Rectal smooth muscle tissue (tissue), 1 donor: ENCODE results near the gene PIP4K2A.

Experiments
- H3K27ac ChIP-seq: one replicate; pipeline ENCODE4 v1.7.0; 2013; ENCODE audit warnings: low read depth, low read length, inconsistent platforms
- H3K27me3 ChIP-seq: one replicate; pipeline ENCODE4 v1.7.0; 2013; ENCODE audit warnings: low read length; ENCODE audit not compliant: control insufficient read depth, insufficient read depth
- H3K36me3 ChIP-seq: one replicate; pipeline ENCODE4 v1.7.0; 2013; ENCODE audit warnings: low read length; ENCODE audit not compliant: control insufficient read depth, insufficient read depth
- H3K4me1 ChIP-seq: one replicate; pipeline ENCODE4 v1.7.0; 2013; ENCODE audit warnings: low read length; ENCODE audit not compliant: control insufficient read depth, insufficient read depth
- H3K4me3 ChIP-seq: one replicate; pipeline ENCODE4 v1.7.0; 2013; ENCODE audit warnings: low read length
- H3K9ac ChIP-seq: one replicate; pipeline ENCODE4 v1.7.0; 2013; ENCODE audit warnings: low read length

Gene PIP4K2A

GRCh38 chr10:22491480-22491879, 222.9 kb downstream of the PIP4K2A start:
- Histone ChIP-seq H3K27me3 (no peaks in the 10 kb centered on the region), H3K36me3 (no peaks in the 10 kb centered on the region), H3K4me1 (no peaks in the 10 kb centered on the region), H3K4me3 (no peak overlapping the region), H3K9ac (no peak overlapping the region), H3K27ac (no peak overlapping the region)

- no peak overlapping the region for H3K27ac ChIP-seq
- H3K4me3 ChIP-seq, result no peak overlapping the region
- H3K36me3 ChIP-seq, result no peaks in the 10 kb centered on the region
These were observed 224.4 kb downstream of the PIP4K2A start for GRCh38 chr10:22489975-22490374.

GRCh38 chr10:22489467-22489866, 224.9 kb downstream of the PIP4K2A start:
- Histone ChIP-seq H3K4me1 (no peaks in the 10 kb centered on the region), H3K36me3 (no peaks in the 10 kb centered on the region), H3K9ac (no peak overlapping the region), H3K27me3 (no peaks in the 10 kb centered on the region), H3K4me3 (no peak overlapping the region), H3K27ac (no peak overlapping the region)

More at GRCh38 chr10:22489975-22490374, 224.4 kb downstream of the PIP4K2A start:
- H3K9ac ChIP-seq, result no peak overlapping the region
- H3K27me3 ChIP-seq, result no peaks in the 10 kb centered on the region
- H3K4me1 ChIP-seq, result no peaks in the 10 kb centered on the region

- Histone ChIP-seq H3K9ac (no peak overlapping the region), H3K27me3 (no peaks in the 10 kb centered on the region), H3K4me3 (no peak overlapping the region), H3K27ac (no peak overlapping the region), H3K4me1 (no peaks in the 10 kb centered on the region), H3K36me3 (no peaks in the 10 kb centered on the region)
These were observed 227.9 kb downstream of the PIP4K2A start for GRCh38 chr10:22486431-22486830.
